ENCODE measurements around the gene FANCG.

Gene FANCG

GRCh38 chr9:35035851-35036701 lies 43.7 kb downstream of the FANCG start:
- peak in 1 of 3 experiments; percentile 13 for DNase-seq
- Mint-ChIP-seq H3K36me3 (ENCODE audit: insufficient read depth) (peaks cover 9% of the 10 kb centered on the region), H3K27ac (peak overlapping the region in 1 of 2 donors; percentile 39), H3K9me3 (no peaks in the 10 kb centered on the region), H3K4me3 (peak overlapping the region; percentile 54 to 70), H3K27me3 (no peaks in the 10 kb centered on the region), H3K4me1 (ENCODE audit: low read depth in 2 of 2) (peaks cover 5 to 9% of the 10 kb centered on the region in 2 donors)
- peak; percentile 75 for ATAC-seq (replicated peaks)

DNA sequence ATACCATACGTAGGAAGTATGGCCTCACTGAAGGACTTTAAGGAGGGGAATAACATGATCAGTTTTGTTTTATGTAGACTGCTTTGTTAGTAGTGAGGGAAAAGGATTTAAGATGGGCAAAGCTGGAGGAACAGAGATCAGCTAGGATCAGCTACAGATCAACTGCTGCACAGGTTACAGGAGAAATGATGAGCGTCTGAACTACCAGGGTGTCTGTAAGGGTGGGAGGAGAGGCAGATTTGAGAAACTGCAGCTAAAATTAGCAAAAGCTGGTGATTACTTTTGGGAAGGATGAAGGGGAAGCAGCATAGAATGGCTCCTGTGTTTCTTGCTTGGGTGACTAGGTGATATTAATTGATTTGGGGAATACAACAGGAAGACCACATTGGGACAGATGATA lies 46.6 kb downstream of the FANCG start:
- no peak overlapping the region for H3K4me3 Mint-ChIP-seq
- no peaks in the 10 kb centered on the region for H3K27me3 Mint-ChIP-seq
- no peak overlapping the region for H3K27ac Mint-ChIP-seq
- no peak for DNase-seq
- peaks cover 7% of the 10 kb centered on the region for H3K36me3 Mint-ChIP-seq (ENCODE audit: insufficient read depth)
- H3K4me1 Mint-ChIP-seq (ENCODE audit: low read depth in 2 of 2): peaks cover 5 to 9% of the 10 kb centered on the region in 2 donors
- ATAC-seq (replicated peaks): no peak
- H3K9me3 Mint-ChIP-seq: no peaks in the 10 kb centered on the region

DNA sequence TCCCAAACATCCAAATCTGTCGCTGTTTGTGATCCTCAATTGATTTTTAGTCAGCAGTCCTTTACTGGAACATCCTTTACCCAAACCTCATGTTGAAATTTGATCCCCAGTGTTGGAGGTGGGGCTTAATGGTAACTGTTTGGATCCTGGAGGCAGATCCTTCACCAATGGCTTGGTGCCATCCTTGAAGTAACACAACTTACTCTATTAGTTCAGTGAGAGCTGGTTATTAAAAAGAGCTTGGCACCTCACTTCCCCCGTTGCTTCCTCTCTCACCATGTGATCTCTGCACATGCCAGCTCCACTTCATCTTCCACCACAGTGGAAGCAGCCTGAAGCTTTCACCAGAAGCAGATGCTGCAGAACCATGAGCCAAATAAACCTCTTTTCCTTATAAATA lies 49.9 kb downstream of the FANCG start:
- DNase-seq (no peak), ATAC-seq (replicated peaks) (no peak)
- Mint-ChIP-seq H3K36me3 (ENCODE audit: insufficient read depth) (no peaks in the 10 kb centered on the region), H3K4me1 (ENCODE audit: low read depth in 2 of 2) (no peaks in the 10 kb centered on the region), H3K27ac (no peak overlapping the region), H3K4me3 (no peak overlapping the region), H3K27me3 (no peaks in the 10 kb centered on the region), H3K9me3 (no peaks in the 10 kb centered on the region)

DNA sequence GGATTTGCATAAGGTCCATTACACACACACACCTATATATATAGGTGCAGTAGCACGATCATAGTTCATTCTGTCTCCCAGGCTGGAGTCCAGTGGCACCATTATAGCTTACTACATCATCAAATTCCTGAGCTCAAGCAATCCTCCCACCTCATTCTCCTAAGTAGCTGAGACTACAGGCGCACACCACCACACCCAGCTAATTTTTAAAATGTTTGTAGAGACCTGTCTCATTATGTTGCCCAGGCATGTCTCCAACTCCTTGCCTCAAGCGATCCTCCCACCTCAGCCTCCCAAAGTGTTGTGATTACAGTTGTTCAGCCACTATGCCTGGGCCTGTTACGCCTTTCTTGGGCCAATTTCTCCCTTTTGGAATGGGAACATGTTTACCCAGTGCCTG lies 50.5 kb downstream of the FANCG start:
- H3K27me3 Mint-ChIP-seq: no peaks in the 10 kb centered on the region
- ATAC-seq (replicated peaks): no peak
- no peaks in the 10 kb centered on the region for H3K36me3 Mint-ChIP-seq (ENCODE audit: insufficient read depth)
- no peaks in the 10 kb centered on the region for H3K9me3 Mint-ChIP-seq
- H3K27ac Mint-ChIP-seq: no peak overlapping the region
- no peaks in the 10 kb centered on the region for H3K4me1 Mint-ChIP-seq (ENCODE audit: low read depth in 2 of 2)
- DNase-seq: no peak
- H3K4me3 Mint-ChIP-seq: no peak overlapping the region

- DNase-seq: no peak
- Mint-ChIP-seq H3K4me1 (ENCODE audit: low read depth in 2 of 2) (no peaks in the 10 kb centered on the region), H3K27me3 (no peaks in the 10 kb centered on the region), H3K27ac (no peak overlapping the region), H3K4me3 (no peak overlapping the region), H3K36me3 (ENCODE audit: insufficient read depth) (no peaks in the 10 kb centered on the region), H3K9me3 (no peaks in the 10 kb centered on the region)
- ATAC-seq (replicated peaks): no peak
These were observed 51.4 kb downstream of the FANCG start for GRCh38 chr9:35028341-35028740.

DNA sequence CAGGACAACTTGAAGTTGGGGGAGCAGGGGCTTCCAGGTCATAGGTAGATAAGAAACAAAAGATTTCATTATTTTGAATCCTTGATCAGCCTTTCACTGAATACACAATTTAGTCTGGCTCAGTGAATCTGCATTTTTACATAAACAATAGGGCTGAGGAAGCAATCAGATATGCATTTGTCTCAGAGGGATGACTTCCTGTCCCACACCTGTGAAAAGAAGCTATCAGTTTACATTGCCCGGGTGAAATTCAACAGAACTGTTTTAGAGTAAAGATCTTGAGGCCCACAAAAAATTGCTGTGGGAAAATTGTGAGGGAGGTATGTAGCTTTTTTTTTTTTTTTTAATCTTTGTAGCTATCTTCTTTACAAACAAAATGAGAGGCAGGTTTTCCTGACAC lies 51.9 kb downstream of the FANCG start:
- H3K4me3 Mint-ChIP-seq: no peak overlapping the region
- no peak for ATAC-seq (replicated peaks)
- no peaks in the 10 kb centered on the region for H3K9me3 Mint-ChIP-seq
- peak overlapping the region in 1 of 2 donors; percentile 8 for H3K27ac Mint-ChIP-seq
- H3K27me3 Mint-ChIP-seq: no peaks in the 10 kb centered on the region
- no peak for DNase-seq
- H3K4me1 Mint-ChIP-seq (ENCODE audit: low read depth in 2 of 2): no peaks in the 10 kb centered on the region
- H3K36me3 Mint-ChIP-seq (ENCODE audit: insufficient read depth): no peaks in the 10 kb centered on the region

DNA sequence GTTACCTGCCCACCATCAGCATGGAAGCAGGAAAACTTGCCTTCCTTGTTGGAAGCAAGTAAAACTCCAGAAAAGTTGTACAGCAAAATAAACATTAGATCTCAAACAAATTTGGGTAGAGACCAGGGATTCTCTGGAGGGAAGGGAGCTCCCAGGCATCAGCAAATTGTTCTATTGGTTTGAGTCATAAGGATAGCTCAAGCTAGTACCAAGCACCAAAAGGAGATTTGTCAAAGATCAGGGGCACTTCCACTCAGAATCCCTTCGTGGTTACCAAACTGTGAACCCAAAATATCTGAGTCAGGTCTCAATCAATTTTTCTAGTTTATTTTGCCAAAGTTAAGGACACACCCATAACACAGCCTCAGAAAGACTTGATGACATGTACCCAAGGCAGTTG lies 52.4 kb downstream of the FANCG start:
- ATAC-seq (replicated peaks): no peak
- Mint-ChIP-seq H3K27me3 (no peaks in the 10 kb centered on the region), H3K9me3 (no peaks in the 10 kb centered on the region), H3K36me3 (ENCODE audit: insufficient read depth) (no peaks in the 10 kb centered on the region), H3K4me1 (ENCODE audit: low read depth in 2 of 2) (no peaks in the 10 kb centered on the region), H3K27ac (peak overlapping the region in 1 of 2 donors; percentile 8), H3K4me3 (no peak overlapping the region)
- DNase-seq: no peak

- Mint-ChIP-seq H3K9me3 (no peaks in the 10 kb centered on the region), H3K4me1 (ENCODE audit: low read depth in 2 of 2) (no peaks in the 10 kb centered on the region), H3K4me3 (no peak overlapping the region), H3K36me3 (ENCODE audit: insufficient read depth) (no peaks in the 10 kb centered on the region), H3K27me3 (no peaks in the 10 kb centered on the region), H3K27ac (no peak overlapping the region)
- no peak for ATAC-seq (replicated peaks)
- DNase-seq: no peak
These were observed 53.1 kb downstream of the FANCG start for GRCh38 chr9:35026671-35027070.
